HG03095 (cell line): ENCODE data around the gene TMPRSS9.

Source experiments
- ATAC-seq: cut with Tn5 transposase; IDR thresholded peaks from one replicate; pipeline ENCODE4 v1.9.1; 2021; ENCODE audit warnings: moderate library complexity; ENCODE audit not compliant: unreplicated experiment

Gene TMPRSS9

DNA sequence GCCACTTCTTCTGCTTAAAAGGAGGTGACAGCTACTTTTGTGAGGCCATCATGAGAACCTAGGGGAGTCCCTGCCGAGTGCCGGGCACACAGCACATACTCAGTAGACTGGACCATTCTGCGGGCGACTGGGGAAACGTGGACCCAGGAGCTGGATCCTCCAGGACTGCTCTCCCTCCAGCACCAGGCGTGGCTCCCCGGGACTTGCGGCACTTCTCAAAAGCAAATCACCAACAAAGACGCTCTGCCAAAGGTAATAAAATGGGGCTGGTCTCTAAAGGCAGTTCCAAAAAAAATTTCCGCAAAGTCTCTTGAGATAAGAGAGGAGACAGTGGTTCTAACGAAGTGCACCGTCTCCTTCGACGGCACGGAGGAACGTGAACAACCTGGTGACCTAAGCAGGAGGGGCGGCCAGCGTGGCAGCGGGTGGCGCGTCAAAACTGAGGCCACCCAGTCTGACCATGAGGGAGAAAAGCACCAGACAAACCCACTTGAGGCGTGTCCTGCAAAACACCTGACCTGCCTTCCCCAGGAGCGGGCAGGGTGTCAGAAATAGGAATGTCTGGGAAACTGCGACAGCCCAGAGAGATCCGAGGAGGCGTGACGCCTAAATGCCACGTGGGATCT lies 1.4 kb upstream of the TMPRSS9 start:
- ATAC-seq = no peak

DNA sequence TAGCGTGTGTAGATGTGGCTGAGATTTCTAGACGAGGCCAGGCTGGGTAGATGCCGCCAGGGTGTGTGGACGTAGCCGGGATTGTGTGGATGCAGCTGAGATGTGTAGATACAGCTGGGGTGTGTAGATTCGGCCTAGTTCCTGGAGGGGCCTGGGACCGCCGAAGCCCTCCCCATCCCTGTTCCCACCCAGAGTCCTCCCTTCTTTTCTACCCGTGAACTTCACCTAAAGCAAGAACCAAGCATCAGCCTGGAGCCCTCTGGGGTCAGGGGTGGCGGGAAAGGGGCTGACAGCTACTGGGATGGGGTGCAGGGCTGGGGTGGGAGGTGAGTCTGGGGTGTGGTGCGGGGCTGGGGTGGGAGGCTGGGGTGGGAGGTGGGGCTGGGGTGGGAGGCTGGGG lies 768 bp downstream of the TMPRSS9 start:
- ATAC-seq = no peak

DNA sequence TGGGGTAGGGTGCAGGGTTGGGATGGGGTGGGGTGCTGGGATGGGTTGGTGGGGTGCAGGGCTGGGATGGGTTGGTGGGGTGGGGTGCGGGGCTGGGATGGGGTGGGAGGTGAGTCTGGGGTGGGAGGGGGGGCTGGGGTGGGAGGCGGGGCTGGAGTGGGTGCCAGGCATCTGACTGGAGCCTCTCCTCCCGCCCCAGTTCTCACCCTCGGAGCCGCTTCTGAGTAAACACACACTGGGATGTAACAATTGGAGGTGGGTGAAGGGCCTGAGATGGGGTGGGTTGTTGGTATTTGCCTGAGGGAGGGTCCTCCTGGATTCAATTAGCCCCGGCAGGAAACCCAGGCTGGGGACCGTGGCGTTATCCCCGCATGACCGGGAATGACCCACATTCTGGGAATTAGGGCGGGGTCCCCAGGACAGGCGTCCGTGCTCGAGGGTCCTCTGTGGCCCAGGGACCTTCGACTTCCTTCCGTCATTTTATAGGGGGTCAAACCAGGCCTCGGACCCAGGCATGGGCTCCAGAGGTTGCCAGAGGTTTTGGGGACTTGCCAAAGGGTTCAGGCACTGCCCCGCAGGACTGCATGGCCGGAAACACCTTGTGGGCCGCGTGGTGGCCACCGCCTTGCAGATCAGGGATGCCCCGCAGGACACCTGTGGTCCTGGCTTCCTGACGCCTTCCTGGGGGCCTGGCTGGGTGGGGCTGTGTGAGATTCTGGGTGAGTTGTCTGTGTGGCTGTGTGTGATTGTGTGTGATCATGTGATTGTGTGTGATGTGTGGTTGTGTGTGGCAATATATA lies 1.4 kb downstream of the TMPRSS9 start:
- no peak for ATAC-seq

DNA sequence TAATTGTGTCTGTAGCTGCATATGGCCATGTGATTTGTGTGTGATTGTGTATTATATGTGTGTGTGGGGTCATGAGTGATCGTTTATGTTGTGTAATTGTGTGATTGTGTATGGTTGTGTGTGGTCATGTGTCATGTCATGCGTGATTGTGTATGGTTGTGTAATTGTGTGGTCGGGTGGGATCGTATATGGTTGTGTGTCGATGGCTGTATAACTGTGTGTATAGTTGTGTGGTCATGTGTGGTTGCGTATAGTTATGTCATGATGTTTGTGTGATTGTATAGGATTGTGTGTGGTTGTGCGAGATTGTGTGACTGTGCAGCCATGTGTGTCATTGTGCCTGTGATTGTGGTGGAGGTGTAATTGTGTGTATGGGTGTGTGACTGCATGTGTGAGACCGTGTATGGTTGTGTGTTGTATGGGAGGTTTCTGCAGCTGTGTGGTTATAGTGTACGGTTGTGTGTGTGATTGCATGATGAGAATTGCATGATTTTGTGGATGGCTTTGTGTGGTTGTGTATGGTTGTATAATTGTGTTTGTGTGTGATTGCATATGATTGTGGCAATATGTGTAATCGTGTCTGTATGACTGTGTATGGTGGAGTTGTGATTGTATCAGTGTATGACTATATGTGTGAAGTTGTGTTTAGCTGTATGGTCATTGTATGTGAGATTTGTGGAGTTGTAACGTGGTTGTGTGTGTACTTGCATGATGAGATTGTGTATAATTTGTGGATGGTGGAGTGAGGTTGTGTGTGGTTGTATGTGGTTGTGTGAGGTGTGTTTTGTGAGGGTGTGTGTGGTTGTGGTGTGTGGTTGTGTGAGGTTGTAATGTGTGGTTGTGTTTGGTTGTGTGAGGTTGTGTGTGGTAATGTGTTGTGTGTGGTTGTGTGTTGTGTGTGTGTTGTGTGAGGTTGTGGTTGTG lies 2.2 kb downstream of the TMPRSS9 start:
- ATAC-seq = no peak

DNA sequence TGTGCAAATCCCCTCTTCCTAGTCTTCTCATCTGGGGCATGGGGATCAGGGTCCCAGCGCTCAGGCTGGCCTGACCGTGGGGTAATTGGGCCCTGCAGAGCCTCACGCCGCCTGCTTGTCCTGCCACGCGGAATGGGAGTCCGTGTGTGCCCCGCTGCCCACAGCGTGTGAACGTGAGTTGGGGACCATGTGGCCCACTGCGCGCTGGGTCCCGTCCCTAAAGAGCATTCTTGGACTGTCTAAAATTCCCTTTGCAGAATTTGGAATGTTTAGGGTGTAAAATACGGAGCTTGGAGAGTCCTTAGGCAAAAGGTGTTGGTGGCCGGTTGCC lies 2.9 kb downstream of the TMPRSS9 start:
- ATAC-seq = no peak

DNA sequence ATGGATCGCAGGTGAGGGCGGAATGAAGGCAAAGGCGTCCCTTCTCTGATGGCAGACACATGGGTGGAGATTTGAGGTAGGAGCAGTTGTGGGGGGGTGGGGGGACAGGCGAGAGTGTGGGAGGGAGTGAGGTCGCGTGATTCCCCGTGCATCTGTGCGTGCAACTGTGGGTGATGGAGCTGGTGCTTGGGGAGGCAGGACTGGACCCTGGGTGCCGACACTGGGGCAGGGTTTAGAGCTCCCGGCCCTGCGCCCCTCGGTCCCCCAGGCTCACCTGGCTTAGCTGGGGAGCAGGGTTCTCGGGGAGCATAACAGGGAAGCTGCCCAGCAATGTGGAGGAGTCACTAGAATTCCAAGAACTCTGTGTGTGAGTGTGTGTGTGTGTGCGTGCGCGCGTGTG lies 3.4 kb downstream of the TMPRSS9 start:
- no peak for ATAC-seq

DNA sequence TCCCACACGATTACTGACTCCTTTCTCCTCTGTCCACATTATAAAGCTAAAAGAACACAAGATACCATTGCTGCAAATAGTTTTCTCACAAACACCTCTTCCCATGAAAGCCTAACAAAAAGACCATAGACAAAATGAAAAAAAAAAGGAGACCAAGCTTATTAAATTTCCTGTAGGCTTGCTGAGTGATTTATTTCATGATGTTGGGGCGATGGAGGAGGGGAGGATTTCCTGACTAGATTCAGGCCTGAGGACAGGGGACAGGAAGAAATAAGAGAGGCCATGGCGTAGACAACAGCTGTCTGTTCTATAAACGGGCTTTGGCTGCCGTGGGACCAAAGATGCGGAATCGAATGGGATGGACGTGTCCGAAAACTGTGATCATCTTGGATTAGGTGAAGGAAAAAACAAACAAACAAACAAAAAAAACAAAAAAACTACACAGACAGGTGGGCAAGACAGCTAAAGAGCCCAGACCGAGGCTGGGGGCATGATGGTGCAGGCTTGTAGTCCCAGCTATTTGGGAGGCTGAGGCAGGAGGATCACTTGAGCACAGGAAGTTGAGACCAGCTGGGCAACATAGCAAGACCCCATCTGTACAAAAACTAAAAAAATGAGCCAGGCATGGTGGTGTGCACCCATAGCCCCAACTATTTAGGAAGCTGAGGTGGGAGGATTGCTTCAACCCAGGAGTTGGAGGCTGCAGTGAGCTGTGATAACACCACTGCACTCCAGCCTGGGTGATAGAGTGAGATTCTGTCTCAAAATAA lies 5.3 kb downstream of the TMPRSS9 start:
- ATAC-seq = no peak

DNA sequence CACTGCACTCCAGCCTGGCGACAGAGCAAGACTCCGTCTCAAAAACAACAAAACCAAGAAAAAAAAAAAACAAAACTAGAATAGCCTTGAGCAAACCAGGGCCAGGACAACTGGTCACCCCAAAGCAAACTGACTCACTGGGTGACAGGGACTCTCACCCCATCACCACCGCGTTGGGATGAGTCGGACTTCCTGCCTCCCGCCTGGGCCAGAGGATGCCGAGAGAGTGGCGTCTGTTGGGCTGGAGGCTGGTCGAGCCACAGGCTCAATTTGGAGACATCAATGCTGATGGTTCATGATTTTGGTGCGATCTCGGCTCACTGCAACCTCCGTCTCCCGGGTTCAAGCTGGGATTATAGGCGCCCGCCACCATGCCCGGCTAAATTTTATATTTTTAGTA lies 11.6 kb downstream of the TMPRSS9 start:
- no peak for ATAC-seq

DNA sequence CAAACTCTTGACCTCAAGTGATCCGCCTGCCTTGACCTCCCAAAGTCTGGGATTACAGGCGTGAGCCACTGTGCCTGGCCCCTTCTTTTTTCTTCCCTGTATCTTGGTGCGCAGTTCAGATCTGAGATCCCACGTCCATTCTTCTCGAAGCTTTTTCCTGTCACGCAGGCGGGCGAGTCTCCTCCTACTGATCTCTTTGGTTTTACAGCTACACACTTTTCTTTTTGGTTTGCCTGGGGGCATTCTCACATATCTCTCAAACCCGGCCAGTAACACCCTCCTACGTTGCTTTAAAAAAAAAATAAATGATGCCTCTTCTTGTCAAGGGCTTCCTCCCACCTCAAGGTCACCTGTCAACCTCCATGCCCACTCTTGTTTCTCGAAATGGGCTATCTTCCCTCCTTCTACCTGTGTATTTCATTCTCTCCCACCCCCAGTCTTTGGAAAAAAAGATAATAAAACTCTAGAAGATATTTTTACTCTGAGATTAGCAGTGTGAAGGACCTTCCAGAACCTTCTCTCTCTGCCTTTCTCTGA lies 12.1 kb downstream of the TMPRSS9 start:
- no peak for ATAC-seq

DNA sequence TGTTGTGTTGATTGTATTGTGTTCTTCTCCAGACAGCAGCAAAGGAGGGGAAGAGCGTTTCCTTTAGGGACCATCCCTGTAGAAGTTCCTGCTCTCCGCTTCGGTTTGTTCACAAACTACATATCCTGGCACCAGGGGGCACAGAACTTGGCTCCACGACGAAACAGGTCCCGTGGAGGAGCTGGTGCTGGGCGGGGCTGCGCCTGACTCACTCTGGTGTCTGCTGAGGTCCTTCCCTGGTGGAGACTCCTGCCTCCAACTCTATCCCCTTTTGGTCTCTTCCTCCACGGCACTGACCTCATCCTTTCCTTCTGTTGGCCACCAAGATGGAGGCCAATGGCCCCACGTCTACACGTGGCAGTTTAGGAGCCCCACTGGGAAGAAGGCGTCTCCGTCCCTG lies 14.7 kb downstream of the TMPRSS9 start:
- ATAC-seq = no peak

DNA sequence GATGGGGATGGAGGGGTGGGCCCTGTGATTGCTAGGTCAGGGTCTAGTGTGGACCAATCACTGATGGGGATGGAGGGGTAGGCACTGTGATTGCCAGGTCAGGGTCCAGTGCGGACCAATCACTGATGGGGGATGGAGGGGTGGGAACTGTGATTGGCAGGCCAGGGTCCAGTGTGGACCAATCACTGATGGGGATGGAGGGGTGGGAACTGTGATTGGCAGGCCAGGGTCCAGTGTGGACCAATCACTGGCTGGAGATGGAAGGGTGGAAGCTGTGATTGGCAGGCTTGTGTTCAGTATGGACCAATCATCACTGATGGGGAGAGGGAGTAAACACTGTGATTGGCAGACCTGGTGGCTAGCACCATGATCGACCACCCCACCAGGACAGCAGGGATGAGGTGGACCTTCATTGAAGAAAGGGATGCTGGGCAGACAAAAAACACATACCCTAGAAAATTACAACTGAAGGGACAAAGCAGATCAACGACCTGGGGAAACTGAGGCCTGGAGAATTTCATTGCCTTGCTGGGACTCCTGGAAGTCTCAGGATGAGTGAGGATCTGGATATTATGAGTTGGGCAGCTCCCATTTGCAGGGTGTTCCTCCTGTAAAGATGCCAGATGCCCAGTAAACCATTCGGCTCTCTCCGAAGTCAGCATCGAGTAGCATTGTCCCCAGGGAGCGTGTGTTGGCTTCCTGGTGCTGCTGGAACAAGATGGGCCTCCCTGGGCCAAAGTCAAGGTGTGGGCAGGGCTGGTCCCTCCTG lies 15.5 kb downstream of the TMPRSS9 start:
- no peak for ATAC-seq

DNA sequence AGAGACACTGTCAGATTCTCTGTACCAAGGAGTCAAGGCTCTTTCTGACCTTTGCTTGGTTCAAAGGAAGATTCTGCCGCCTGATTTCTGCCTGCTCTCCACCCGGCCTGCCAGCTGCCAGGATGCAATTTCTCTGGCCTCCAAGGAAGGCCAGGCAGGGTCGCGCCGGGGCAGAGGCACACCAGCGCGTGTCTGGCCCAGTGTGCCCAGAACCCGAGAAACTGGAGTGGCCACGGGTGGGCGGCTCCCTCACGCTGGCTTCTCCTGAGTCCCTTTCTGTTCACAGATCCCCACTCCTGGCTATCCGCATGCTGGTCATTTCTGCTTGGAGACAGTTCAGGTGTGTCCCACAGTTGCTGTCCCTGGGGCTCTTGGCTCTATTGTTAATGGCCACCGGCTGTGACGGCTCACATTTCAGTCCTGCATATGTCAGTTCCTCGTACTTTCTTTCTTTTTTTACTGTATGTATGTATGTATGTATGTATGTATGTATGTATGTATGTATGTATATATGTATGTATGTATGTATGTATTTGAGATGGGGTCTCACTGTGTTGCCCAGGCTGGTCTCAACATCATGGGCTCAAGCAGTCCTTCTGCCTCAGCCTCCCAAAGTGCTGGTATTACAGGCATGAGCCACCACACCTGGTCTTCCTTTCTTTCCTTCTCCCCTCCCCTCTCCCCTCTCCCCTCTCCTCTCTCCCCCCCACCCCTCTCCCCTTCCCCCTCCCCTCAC lies 16.9 kb downstream of the TMPRSS9 start:
- no peak for ATAC-seq

DNA sequence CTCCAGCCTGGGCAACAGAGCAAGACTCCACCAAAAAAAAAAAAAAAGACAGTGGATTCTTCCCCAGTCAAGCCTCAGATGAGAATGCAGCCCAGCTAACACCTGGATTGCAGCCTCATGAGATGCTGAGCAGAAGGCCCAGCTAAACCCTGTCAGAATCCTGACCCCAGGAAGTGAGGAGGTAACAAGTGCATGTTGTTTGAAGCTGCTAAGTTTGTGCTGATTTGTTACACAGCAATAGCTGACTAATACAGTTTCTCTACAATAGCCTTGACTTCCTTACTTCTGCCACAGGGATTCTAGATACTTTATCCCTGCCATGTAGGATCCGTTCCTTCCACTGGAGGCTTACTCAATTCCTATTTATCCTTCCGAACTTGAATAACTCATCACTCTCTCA lies 20.5 kb downstream of the TMPRSS9 start:
- no peak for ATAC-seq

DNA sequence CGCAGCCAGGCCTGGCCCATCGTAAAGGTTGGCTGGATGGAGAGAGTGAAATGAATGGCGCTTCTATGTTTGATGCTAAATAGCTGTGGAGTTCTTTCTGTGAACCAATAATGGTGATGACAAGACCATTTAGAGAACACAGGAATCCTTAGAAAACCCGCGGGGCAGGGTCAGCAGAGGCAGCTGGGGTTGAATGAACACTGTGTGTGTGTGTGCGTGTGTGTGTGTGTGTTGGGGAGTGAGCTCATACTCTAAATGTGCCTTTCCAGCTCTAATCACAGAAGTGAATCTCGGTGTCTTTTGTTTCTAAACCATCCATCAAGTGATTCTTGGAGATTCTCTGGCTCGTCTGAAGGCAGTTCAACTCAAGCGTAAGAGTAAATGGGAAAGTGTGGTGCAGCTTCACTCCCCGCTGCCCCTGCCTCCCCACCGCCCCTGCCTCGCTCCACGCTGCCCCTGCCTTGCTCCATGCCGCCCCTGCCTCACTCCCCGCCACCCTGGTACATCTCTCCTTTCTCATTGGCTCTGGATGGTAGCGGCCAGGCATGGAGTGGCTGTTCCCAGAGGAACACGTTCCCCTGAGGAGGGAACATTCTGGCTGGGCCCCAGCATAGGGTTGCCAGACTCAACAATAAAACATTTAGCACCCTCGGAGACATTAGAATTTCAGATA lies 21.2 kb downstream of the TMPRSS9 start:
- ATAC-seq = no peak

DNA sequence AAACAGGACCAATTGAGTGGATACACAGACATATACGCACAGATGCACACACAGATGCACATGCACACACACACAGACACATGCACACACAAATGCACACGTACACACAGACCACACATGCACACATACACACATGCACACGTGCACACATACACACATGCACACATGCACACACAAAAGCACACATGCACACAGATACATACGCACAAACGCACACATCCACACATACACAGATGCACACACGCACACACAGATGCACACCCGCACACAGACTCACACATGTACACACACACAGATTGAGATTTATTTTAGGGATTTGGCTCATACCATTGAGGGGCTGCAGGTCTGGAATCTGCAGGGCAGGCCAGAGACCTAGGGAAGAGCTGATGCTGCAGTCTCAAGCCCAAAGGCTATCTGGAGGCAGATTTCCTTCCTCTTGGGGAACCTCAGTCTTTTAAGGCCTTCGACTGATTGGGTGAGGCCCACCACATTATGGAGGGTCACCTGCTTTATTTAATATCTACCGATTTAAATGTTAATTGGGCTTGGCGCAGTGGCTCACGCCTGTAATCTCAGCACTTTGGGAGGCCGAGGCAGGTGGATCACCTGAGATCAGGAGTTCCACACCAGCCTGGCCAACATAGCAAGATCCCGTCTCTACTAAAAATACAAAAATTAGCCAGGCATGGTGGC lies 22.6 kb downstream of the TMPRSS9 start:
- ATAC-seq = no peak

DNA sequence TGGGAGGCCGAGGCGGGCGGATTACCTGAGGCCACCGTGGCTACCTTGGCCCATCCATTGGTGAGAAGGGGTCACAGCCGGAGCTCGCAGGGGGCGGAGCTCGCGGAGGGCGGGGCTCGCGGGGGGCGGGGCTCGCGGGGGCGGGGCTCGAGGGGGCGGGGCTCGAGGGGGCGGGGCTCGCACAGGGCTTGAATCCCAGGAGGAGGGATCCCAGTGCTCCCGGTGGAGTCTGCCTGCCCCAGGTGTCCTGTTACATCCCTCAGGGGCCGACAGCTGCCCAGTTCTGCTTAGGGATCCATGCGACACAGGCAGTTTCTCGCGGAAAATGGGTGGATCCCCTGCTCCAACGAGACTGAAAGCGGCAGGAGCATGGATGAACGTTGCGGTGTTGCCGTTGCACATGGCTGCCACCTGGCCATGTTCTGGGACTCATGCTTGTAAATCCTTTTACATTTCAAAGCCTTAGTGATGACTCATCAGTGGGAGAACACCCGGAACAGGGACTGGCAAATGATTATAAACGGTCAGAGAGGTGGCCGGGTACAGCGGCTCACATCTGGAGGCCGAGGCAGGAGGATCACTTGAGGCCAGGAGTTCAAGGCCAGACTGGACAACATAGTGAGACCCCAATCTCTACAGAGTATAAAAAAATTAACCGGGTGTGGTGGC lies 25.1 kb downstream of the TMPRSS9 start:
- no peak for ATAC-seq

DNA sequence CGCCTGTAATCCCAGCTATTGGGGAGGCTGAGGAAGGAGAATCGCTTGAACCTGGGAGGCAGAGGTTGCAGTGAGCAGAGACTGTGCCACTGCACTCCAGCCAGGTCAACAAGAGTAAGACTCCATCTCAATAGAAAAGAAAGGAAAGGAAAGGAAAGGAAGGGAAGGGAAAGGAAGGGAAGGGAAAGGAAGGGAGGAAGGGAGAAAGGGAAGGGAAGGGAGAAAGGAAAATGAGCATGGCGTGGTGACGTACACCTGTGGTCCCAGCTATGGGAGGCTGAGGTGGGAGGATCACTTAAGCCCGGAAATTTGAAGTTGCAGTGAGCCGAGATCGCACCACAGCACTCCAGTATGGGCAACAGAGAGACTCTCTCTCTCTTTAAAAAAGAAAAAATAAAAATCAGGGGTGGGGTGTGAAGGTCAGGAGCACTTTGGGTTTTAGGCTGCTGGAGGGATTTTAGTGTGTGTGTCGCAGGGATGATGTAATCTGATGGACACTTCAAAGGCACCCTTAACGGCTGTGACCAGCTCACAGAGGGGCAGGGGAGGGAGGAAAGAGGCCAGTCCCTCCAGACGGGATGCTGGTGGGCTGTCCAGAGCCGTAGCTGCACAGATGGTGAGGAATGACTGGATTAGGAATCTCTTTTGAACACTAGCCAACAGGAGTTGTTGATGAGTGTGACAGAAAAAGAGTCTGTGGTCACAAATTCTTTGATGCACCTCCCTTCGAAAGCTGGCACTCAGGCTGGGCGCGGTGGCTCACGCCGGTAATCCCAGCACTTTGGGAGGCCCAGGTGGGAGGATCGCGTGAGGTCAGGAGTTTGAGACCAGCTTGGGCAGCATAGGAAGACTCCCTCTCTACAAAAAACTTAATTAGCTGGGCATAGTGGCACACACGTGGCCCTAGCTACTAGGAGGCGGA lies 27.6 kb downstream of the TMPRSS9 start:
- ATAC-seq = no peak
